ENCODE measurements around the gene ATP5MG.

The ATP5MG gene

DNA sequence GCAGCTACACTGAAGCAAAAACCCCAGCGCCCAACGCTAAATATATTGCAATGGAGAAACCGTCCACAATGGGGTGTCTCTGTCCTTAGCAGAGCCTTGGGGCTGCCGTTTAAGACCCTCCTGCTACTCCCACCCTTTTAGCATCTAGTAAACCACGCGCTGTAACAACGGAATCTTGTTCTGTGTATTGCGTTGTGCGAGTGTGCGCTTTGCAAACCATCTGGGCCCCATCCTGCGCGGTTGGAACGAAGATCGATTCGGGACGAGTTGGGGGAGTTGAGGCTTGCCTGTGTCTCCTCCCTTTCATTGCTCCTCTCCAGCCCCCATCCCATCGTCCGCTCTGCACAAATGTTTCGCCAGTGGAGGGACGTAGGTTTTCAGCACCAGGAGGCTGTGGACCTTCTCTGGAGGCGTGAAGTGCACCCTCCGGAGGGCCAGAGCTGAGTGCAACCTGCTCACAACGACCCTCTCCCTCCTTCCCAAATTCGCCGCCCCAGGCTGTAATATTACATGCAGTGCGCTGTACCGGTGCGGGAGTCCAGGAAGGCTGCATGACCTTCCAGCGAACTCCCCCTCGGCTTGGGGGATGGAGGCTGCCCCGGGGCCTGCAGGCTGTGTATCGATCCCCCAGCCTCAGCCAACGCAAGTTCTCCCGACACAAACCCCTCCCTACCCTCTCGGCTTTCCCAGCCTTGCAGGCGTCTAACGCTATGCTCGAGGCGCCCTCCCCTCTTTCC, 33.3 kb downstream of the ATP5MG start:
- peaks cover 7% of the 10 kb centered on the region for H3K27me3 ChIP-seq (ENCODE audit: insufficient read depth, low read length)
- H3K4me3 ChIP-seq (ENCODE audit: low read length), result peak overlapping the region; percentile 87
- peak overlapping the region; percentile 93; the same call in 1 of the 2 replicates for H3K27ac ChIP-seq (ENCODE audit: low read depth, low read length)
- H3K9ac ChIP-seq (ENCODE audit: low read depth, low read length), result peak overlapping the region; percentile 85
- H3K36me3 ChIP-seq (ENCODE audit: insufficient read depth, low read length), result peaks cover 7% of the 10 kb centered on the region; the same call in 1 of the 2 replicates
- no peaks in the 10 kb centered on the region for H3K9me3 ChIP-seq (ENCODE audit: insufficient read depth, low read depth, low read length)
- H3K4me1 ChIP-seq (ENCODE audit: insufficient read depth, low read length), result peaks cover 16% of the 10 kb centered on the region
- under 1% methylated on average over 39 of the region's 39 CpGs for WGBS

- Histone ChIP-seq H3K4me3 (ENCODE audit: low read length) (peak overlapping the region; percentile 87), H3K9ac (ENCODE audit: low read depth, low read length) (peak overlapping the region; percentile 85), H3K36me3 (ENCODE audit: insufficient read depth, low read length) (peaks cover 13% of the 10 kb centered on the region), H3K27ac (ENCODE audit: low read depth, low read length) (peak overlapping the region; percentile 93), H3K4me1 (ENCODE audit: insufficient read depth, low read length) (peaks cover 22% of the 10 kb centered on the region), H3K27me3 (ENCODE audit: insufficient read depth, low read length) (peaks cover 7% of the 10 kb centered on the region), H3K9me3 (ENCODE audit: insufficient read depth, low read depth, low read length) (no peaks in the 10 kb centered on the region)
- under 1% methylated on average over 34 of the region's 34 CpGs for WGBS
Observed at GRCh38 chr11:118435290-118435892, 34.0 kb downstream of the ATP5MG start.

- H3K4me1 ChIP-seq (ENCODE audit: insufficient read depth, low read length), result peaks cover 27% of the 10 kb centered on the region
- H3K27me3 ChIP-seq (ENCODE audit: insufficient read depth, low read length), result peaks cover 7% of the 10 kb centered on the region
- peak within 1 kb of the TSS; percentile 93 for H3K27ac ChIP-seq (ENCODE audit: low read depth, low read length)
- WGBS, result under 1% methylated on average over 83 of the region's 83 CpGs
- peak within 1 kb of the TSS; percentile 92 for H3K4me3 ChIP-seq (ENCODE audit: low read length)
- peaks cover 20% of the 10 kb centered on the region for H3K36me3 ChIP-seq (ENCODE audit: insufficient read depth, low read length)
- H3K9ac ChIP-seq (ENCODE audit: low read depth, low read length), result peak within 1 kb of the TSS; percentile 85
- H3K9me3 ChIP-seq (ENCODE audit: insufficient read depth, low read depth, low read length), result no peaks in the 10 kb centered on the region
Observed at GRCh38 chr11:118435893-118436624, 34.7 kb downstream of the ATP5MG start, which contains the start of gene KMT2A. Gene KMT2A (plus strand): TSS chr11:118436492. CDS start chr11:118436513, 21 bp downstream.

DNA sequence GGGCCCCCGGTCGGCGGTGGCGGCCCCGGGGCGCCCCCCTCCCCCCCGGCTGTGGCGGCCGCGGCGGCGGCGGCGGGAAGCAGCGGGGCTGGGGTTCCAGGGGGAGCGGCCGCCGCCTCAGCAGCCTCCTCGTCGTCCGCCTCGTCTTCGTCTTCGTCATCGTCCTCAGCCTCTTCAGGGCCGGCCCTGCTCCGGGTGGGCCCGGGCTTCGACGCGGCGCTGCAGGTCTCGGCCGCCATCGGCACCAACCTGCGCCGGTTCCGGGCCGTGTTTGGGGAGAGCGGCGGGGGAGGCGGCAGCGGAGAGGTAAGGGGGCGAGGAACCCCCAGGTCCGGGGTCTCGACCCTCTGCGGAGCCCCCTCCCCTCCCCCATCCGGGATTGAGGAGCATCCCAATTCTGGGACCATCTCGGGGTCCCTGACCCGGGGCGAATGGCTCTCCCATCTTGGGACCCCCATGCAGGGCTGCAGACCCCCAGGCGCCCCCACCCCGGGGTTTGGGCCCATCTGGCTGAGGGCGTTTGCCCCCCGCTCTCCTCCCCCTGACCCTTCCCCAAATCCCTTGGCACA, 35.3 kb downstream of the ATP5MG start:
- Histone ChIP-seq H3K27me3 (ENCODE audit: insufficient read depth, low read length) (peaks cover 7% of the 10 kb centered on the region), H3K9me3 (ENCODE audit: insufficient read depth, low read depth, low read length) (no peaks in the 10 kb centered on the region), H3K27ac (ENCODE audit: low read depth, low read length) (peak overlapping the region; percentile 79), H3K36me3 (ENCODE audit: insufficient read depth, low read length) (peaks cover 27% of the 10 kb centered on the region), H3K9ac (ENCODE audit: low read depth, low read length) (peak overlapping the region; percentile 71), H3K4me1 (ENCODE audit: insufficient read depth, low read length) (peaks cover 33% of the 10 kb centered on the region), H3K4me3 (ENCODE audit: low read length) (peak overlapping the region; percentile 92)
- WGBS, result under 1% methylated on average over 55 of the region's 55 CpGs

GRCh38 chr11:118437208-118438125, 36.1 kb downstream of the ATP5MG start:
- peaks cover 7% of the 10 kb centered on the region for H3K27me3 ChIP-seq (ENCODE audit: insufficient read depth, low read length)
- peaks cover 41% of the 10 kb centered on the region for H3K4me1 ChIP-seq (ENCODE audit: insufficient read depth, low read length)
- WGBS, result 3% methylated on average over 28 of the region's 28 CpGs
- H3K27ac ChIP-seq (ENCODE audit: low read depth, low read length), result peak overlapping the region; percentile 79
- peak overlapping the region; percentile 71 for H3K9ac ChIP-seq (ENCODE audit: low read depth, low read length)
- H3K4me3 ChIP-seq (ENCODE audit: low read length), result peak overlapping the region; percentile 92
- no peaks in the 10 kb centered on the region for H3K9me3 ChIP-seq (ENCODE audit: insufficient read depth, low read depth, low read length)
- peaks cover 27% of the 10 kb centered on the region for H3K36me3 ChIP-seq (ENCODE audit: insufficient read depth, low read length)

- Histone ChIP-seq H3K36me3 (ENCODE audit: insufficient read depth, low read length) (peaks cover 27% of the 10 kb centered on the region), H3K27me3 (ENCODE audit: insufficient read depth, low read length) (peaks cover 7% of the 10 kb centered on the region), H3K4me1 (ENCODE audit: insufficient read depth, low read length) (peaks cover 46% of the 10 kb centered on the region), H3K4me3 (ENCODE audit: low read length) (peak overlapping the region; percentile 92), H3K9me3 (ENCODE audit: insufficient read depth, low read depth, low read length) (no peaks in the 10 kb centered on the region), H3K9ac (ENCODE audit: low read depth, low read length) (no peak overlapping the region), H3K27ac (ENCODE audit: low read depth, low read length) (no peak overlapping the region)
- WGBS, result 4% methylated on average over 14 of the region's 14 CpGs
Observed at GRCh38 chr11:118438314-118438931, 37.0 kb downstream of the ATP5MG start.

DNA sequence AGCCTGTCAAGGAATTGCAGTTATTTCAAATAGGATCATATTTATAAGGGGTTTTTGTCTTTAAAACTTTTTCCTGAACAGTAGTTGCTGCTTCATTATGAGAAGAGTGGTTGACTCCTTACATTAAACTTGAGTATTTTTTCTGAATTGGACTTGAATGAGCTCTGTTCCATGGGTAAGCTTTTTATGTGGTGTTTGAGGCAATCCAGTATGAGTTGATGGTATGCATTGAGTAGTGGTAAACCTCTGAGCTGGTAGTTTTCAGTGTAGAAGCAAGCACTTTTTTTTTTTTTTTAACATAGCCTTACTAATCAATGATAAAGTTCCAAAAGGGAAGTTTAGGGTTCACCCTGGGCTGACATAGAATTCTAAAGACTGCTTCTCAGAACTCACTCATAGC, 38.2 kb downstream of the ATP5MG start:
- peaks cover 41% of the 10 kb centered on the region for H3K4me1 ChIP-seq (ENCODE audit: insufficient read depth, low read length)
- H3K4me3 ChIP-seq (ENCODE audit: low read length), result no peak overlapping the region
- H3K27me3 ChIP-seq (ENCODE audit: insufficient read depth, low read length), result no peaks in the 10 kb centered on the region
- no peak overlapping the region for H3K9ac ChIP-seq (ENCODE audit: low read depth, low read length)
- peaks cover 27% of the 10 kb centered on the region for H3K36me3 ChIP-seq (ENCODE audit: insufficient read depth, low read length)
- no peak overlapping the region for H3K27ac ChIP-seq (ENCODE audit: low read depth, low read length)
- H3K9me3 ChIP-seq (ENCODE audit: insufficient read depth, low read depth, low read length), result no peaks in the 10 kb centered on the region

GRCh38 chr11:118441770-118442275, 40.4 kb downstream of the ATP5MG start:
- Histone ChIP-seq H3K4me3 (ENCODE audit: low read length) (0 out of 2 replicates have a peak overlapping the region, but pooled peaks have one; percentile 6), H3K9ac (ENCODE audit: low read depth, low read length) (0 out of 2 replicates have a peak overlapping the region, but pooled peaks have one; percentile 2), H3K4me1 (ENCODE audit: insufficient read depth, low read length) (peaks cover 41% of the 10 kb centered on the region), H3K36me3 (ENCODE audit: insufficient read depth, low read length) (peaks cover 33% of the 10 kb centered on the region), H3K27ac (ENCODE audit: low read depth, low read length) (peak overlapping the region; percentile 2; the same call in 1 of the 2 replicates), H3K9me3 (ENCODE audit: insufficient read depth, low read depth, low read length) (no peaks in the 10 kb centered on the region), H3K27me3 (ENCODE audit: insufficient read depth, low read length) (no peaks in the 10 kb centered on the region)
- WGBS, result 58% methylated on average over 3 of the region's 3 CpGs

- WGBS, result 88% methylated on average over 3 of the region's 3 CpGs
- H3K27me3 ChIP-seq (ENCODE audit: insufficient read depth, low read length), result no peaks in the 10 kb centered on the region
- H3K36me3 ChIP-seq (ENCODE audit: insufficient read depth, low read length), result peaks cover 38% of the 10 kb centered on the region
- H3K9ac ChIP-seq (ENCODE audit: low read depth, low read length), result no peak overlapping the region
- no peaks in the 10 kb centered on the region for H3K9me3 ChIP-seq (ENCODE audit: insufficient read depth, low read depth, low read length)
- no peak overlapping the region for H3K27ac ChIP-seq (ENCODE audit: low read depth, low read length)
- H3K4me3 ChIP-seq (ENCODE audit: low read length), result 0 out of 2 replicates have a peak overlapping the region, but pooled peaks have one; percentile 6
- peaks cover 41% of the 10 kb centered on the region for H3K4me1 ChIP-seq (ENCODE audit: insufficient read depth, low read length)
Observed at GRCh38 chr11:118442301-118442700, 40.9 kb downstream of the ATP5MG start.

Data from HUES64 (cell line).